IPS-NIHi7 (cell line): ENCODE measurements around the gene PRKCE.

ENCODE experiments used
- DNase-seq: peaks from one replicate; pipeline ENCODE4 v3.0.0; 2012; ENCODE audit warnings: mixed read lengths; ENCODE audit errors: extremely low spot score

Gene PRKCE

GRCh38 chr2:45631955-45632354 is 19.5 kb upstream of the PRKCE start:
- DNase-seq = no peak

- no peak for DNase-seq
Measured at GRCh38 chr2:45634223-45634622, 17.3 kb upstream of the PRKCE start.

GRCh38 chr2:45636008-45636407 is 15.5 kb upstream of the PRKCE start:
- DNase-seq = no peak

GRCh38 chr2:45637440-45637839 is 14.0 kb upstream of the PRKCE start:
- no peak for DNase-seq

DNA sequence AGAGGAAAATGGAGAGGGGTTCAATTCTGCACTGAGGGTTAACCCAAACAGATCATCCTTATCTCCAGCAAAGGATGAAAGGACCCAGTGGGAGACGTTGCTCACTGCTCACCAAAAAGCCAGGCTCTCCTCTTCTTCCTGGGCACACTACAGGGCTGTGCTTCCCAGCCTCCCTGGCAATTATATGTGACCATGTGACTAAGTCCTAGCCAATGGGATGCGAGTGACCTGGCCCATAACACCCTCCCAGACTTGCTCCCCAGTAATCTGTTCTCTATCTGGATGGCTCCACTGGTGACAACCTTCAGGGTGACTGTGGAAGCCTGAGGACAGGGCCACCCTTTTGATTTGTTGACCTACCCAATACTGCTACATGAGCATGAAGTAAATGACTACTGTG is 10.9 kb upstream of the PRKCE start:
- DNase-seq = no peak

DNA sequence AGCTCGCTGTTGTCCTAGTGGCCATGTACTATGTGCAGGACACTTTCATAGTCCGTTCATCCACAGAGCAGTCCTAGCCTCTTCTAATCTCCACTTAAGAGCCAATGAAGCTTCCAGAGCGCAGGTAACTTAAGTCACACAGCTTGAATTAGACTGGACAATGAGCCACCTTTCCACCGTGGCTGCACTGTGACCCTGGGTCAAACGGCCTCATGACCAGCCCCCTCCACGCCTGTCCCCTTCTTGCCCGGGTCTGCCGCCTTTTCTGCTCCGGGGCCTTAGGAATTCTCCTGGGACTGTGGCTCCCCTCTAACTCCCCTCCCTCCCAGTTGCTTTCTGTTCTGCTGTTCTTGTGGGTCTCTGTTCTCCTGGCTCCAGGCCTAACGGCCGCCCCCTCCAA is 8.4 kb upstream of the PRKCE start:
- no peak for DNase-seq

GRCh38 chr2:45643543-45644542 is 7.6 kb upstream of the PRKCE start:
- peak; percentile 91 for DNase-seq

GRCh38 chr2:45646289-45646688 is 5.2 kb upstream of the PRKCE start:
- DNase-seq = no peak

- DNase-seq = no peak
Measured at GRCh38 chr2:45647356-45647755, 4.1 kb upstream of the PRKCE start.

DNA sequence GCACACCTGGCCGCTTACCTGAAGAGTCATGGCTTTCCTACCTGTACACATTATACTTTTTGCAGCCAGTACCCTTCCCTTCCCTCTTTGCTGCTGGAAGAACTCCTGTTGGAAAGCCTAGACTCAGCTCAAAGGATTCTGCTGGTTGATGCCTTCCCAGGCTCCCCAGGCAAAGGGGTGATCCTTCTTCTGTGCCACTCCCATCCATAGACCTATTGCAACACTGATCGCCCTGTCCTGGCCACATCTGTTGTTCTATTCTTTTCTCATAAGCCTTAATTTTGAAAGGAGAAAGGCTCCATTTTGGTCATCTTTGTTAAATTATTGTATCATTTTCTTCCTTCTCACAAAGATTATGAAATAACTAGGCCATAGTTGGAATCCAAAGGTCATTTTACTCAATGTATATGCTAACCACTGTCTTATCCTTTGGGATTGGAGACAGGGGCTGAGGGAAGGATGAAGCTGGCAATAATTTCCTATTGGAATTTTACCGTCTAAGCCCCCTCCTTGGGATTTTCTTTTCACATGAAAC is 3.4 kb upstream of the PRKCE start:
- DNase-seq = no peak

GRCh38 chr2:45648636-45649035 is 2.8 kb upstream of the PRKCE start:
- DNase-seq = no peak

DNA sequence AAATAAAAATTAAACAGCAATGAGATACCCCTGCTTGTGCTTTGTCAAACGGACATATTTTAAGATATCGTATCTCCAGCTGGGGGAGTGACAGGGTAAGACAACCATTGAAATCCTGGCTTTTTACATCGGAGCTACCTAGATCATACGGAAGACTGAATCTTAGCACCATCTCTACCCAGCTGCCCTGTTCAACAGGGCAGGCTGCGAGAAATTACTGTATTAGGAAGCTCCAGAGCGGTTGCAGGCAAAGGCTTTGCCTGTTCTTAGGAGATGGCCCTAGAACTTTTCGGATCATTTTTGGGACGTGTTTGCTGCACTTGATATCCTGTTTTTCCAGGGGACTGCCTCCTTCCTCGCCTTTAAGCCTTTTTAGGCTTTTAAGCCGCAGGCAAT is 2.0 kb upstream of the PRKCE start:
- DNase-seq = no peak

DNA sequence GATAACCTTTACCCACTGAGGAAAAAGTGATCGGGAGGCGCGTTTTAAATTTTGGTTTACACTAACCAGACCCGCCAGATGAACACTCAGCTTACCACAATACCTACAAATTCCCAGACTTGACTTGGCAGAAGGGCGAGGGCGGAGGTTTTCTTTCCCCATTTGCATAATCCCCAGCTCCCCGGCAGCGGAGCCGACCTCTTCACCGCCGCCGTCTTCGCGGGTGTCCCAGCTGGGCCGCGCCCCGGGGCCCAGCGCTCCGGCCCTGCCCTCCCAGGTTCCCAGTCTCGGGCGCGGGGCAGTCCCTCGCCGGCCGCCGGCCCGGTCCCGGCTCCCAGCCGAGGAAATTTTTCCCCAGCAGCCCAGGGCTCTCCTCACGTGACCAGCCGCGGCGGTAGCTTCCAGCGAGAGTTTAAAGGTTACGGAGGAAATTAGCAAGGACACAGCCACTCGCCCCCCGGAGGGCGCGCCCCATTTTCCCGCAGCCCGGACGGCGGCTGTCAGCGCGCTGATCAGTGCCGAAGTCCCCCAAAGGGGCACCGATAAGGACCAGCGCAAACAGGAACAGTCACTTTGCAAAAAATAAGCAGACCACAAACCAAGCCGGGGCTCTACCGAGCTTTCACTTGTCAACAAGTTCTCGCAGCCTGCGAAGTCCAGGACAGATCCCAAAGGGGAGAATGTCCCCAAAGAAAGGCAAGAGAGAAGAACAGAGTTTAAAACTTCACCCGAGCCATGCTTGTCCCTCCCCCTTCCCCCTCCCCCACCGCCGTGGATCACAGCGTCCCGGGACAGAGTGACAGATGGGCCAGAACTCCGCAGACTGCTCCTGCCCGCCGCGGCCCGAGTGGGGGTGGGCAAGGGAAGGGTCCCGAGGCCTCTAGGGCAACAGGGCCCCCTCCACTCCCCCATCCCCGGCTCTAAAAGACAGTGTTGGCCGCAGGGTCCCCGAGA is 1.3 kb upstream of the PRKCE start:
- peak; percentile 49 for DNase-seq

DNA sequence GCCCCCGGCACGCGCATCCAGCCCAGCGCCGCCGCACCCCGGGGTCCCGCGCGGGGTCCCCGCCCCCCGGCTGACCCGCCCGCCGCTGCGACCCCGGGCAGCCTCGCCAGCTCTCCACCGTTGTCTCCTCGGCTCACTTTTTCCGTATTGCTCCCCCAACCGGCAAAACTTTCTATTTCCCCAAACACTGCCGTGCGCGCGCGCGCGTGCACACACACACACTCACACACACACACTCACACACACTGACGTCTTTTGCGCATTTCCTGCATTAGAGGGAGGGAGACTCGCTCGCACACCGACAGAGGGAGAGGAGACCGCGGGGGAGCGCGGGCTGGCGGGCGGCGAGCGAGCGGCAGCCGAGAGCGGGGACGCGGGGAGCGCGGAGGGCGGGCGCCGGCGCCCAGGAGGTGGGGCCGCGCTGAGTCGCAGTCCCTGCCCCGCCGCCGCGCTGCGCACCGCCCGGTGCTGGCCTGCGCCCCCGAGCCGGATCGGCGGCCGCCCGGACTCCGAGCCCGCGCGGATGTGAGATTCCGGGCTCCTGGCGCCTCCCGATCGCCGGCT is 542 bp upstream of the PRKCE start:
- DNase-seq = peak; percentile 76

GRCh38 chr2:45652090-45653031 is 886 bp downstream of the PRKCE start:
- DNase-seq = peak; percentile 25

GRCh38 chr2:45653122-45653913 is 1.8 kb downstream of the PRKCE start:
- DNase-seq = no peak

GRCh38 chr2:45654250-45654649 is 2.8 kb downstream of the PRKCE start:
- no peak for DNase-seq

- no peak for DNase-seq
Measured at GRCh38 chr2:45661828-45662227, 10.4 kb downstream of the PRKCE start.

DNA sequence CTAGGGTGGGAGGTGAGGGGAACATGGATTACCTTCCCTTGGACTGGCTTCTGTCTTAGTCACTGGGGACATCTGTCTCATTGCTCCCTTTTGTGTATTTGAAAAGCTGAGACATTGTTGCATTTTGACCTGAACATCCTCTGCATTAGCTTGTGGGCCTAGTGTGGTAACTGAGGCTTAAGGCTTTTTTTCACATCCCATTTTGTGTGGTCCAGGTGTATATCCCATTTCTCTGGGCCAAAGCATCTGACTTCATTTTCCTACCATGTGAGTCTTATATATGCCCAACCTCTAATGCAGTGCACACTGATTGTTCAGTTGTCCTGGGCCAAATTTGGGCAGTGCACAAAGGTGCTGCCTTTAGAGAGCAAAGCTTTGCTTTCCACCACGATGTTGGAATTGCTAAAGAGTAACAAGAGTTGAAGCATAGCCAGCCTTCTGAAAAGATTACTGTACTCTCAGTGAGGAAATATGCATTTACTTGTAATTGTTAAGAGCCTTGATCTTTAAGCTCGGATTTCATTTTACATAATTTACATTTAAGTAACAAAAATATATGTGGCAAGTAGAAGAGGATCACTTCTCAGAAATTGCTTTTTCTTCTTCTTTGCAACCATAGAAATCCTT is 13.3 kb downstream of the PRKCE start:
- DNase-seq = no peak
